DMS 273 (cell line): ENCODE data around the gene FRAT2.
A peak's percentile ranks its signal among the peaks of the same experiment; 100 is the strongest.
"Not testable (repeated sequence)": the region's sequence is repeated elsewhere in the genome, so short reads cannot be mapped to it uniquely, and the experiment has no call there.

Source experiments
- DNase-seq: peaks from one replicate; lab custom pipeline; 2025; ENCODE audit not compliant: unreplicated experiment; lab: John Stamatoyannopoulos, UW

The FRAT2 gene

DNA sequence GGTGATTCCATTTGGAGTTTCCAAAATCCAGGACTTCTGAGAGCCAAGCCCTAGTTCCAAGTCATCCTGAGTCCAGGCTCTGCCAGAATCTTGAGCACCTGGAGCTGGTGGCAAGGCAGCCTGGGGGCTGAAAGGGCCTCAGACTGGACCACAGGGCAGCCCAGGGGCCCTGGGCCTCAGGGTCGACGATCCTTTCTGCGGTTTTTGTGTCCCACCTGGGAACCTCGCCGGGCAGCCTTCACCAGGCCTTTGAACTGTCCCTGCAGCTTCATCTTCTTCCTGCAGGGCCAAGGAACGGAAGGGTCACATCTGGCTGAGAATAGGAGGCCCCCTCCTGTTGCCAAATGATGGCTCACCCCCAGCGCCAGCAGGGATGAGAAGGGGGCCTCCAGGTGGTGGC is 22.4 kb upstream of the FRAT2 start:
- no peak for DNase-seq

DNA sequence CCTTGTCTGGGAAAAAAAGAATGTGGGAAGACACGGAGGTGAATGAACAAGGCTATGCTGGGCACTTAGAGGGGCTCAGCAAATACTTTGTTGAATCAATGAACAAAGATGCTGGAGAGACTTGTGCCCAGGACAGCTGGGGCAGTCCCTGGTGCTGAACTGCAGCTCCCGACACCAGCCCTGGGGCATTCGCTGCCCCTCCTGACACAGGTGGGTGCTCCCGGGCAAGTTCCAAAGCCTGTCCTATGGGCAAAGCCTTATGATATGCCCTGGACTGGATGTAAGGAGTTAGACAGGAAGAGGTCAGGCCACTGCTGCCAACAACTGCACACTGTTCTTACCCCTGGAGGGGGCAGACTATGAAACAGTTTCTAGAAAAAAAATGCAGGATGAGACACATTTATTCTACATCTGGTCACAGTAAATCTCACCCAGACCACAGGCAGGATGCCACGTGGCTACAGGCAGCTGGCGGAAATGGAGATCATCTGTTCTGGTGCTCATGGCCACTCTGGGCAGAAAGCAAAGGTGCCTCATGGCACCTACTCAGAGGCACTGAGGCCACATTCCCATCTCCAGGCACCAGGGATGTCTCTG is 21.9 kb upstream of the FRAT2 start:
- no peak for DNase-seq

DNA sequence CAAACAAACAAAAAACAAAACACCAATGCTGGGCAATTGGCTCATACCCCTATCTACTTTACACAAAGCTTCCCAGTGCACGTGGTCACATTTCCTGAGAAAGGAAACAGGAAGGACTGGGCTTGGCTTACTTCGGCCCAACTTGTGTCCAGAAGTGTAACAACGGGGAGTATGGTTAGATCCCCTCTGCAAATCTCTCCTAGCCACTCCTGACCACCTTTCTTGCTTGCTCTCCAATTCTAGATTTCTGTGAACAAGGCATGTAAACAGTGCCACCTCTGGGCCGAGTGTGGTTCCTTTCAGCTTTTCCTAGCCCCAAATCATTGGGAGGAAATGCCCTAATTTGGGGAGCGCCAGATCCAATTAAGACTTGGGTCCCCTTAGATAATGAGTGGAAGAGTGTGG is 21.0 kb upstream of the FRAT2 start:
- DNase-seq = peak; percentile 22

- DNase-seq = no peak
Measured at GRCh38 chr10:97353945-97354344, 19.4 kb upstream of the FRAT2 start.

DNA sequence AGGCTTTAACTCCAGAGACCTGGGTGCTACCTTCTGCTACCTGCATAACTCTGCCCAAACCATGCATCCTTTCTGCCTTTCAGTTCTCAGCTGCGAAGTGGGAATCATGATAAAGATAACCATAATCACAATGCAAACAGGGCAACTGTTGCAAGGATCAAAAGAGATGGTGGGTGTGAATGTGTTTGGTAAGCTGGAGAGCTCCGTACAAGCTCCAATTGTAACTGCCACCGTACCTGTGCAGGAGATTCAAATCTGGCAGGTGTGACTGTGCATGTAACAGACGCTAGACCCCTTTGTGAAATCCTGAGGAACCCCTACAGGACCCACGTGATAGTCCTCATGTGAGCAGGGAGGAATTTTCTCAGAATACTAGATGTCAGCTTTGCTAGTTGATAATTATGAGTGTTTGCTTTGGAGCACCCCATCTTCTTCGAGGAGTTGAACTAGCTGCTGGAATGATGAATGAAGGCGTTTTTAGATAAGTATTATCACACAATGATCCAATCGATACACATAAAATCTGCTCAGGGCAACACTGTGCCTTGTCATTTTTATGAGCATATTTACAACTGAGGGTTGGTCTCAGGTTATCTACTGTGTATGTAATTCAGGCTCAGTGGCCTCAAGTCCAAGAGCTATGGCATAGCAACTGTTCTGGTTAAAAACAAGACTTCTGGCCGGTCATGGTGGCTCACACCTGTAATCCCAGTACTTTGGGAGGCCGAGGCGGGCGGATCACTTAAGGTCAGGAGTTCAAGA is 15.4 kb upstream of the FRAT2 start:
- no peak for DNase-seq

GRCh38 chr10:97347317-97347716 is 12.8 kb upstream of the FRAT2 start:
- DNase-seq = no peak

DNA sequence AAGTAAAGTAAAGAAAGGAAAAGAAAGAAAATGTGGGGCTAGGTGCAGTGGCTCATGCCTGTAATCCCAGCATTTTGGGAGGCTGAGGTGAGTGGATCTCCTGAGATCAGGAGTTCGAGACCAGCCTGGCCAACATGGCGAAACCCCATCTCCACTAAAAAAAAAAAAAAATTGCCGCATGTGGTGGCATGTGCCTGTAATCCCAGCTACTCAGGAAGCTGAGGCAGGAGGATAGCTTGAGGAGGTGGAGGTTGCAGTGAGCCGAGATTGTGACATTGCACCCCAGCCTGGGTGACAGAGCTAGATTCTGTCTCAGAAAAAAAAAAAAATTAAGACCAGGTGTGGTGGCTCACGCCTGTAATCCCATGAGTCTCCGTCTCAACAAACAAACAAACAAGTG is 9.1 kb upstream of the FRAT2 start:
- DNase-seq = not testable (repeated sequence)

- no peak for DNase-seq
Measured at GRCh38 chr10:97341416-97341815, 6.9 kb upstream of the FRAT2 start.

GRCh38 chr10:97338041-97338440 is 3.5 kb upstream of the FRAT2 start:
- no peak for DNase-seq

DNA sequence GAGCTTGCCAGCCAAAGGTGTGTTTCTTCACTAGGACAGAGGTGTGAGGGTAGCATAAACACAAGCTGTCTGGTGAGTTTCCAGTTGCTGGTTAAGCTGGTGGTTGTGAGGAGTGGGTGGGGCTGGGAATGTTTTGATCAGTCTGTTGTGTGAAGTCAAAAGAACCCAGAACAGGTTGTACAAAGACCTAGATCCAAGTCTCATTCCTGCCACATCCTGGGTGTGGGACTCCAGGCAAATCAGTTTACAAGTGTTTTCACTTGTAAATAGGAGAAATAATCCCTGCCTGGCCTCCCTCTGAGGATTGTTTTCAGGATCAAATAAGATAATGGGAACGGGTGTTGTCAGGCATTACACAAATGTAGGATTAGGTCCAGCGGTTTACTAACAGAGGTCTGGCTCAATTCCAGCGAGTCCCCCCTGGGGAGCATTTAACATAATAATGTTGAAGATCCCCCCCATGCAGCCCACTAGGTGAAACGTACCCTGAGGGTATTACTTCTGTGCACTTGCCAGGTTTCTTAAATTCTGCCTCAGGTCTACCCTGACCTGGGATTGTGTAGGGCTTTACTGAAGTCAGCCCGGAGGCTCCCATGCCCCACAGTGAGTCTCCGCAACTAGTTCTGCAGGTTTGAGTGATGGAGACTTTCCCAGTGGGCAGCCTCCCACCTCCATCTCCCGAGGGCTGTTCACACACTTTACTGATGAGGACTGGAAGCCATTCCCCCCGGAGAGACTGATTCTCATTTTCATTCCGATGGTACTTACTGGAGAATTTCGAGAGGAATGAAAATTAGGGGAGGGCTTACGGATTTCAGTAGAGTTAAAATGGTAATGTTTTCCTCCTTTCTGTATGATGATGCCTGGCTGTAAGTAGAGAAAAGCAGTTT is 2.7 kb upstream of the FRAT2 start:
- peak; percentile 53 for DNase-seq

GRCh38 chr10:97336446-97336845 is 1.9 kb upstream of the FRAT2 start:
- DNase-seq = no peak

- no peak for DNase-seq
Measured at GRCh38 chr10:97336006-97336405, 1.5 kb upstream of the FRAT2 start.

DNA sequence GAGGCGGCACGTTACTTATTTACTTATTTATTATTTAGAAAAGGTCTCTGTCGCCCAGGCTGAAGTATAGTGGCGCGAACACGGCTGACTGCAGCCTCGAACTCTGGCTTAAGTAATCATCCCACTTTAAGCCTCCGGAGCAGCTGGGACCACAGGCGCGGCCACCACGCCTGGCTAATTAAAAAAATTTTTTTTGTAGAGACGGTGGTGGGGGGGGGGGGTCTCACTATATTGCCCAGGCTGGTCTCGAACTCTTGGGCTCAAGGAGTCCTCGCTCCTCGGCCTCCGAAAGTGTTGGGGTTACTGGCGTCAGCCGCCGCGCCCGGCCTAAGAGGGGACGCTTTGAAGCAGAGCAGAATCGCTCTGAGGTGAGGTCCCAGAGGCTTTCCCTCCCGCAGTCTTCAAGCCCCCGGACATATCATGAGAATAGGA is 675 bp upstream of the FRAT2 start:
- no peak for DNase-seq

- peak; percentile 63 for DNase-seq
Measured at GRCh38 chr10:97333601-97334369, 744 bp downstream of the FRAT2 start.

DNA sequence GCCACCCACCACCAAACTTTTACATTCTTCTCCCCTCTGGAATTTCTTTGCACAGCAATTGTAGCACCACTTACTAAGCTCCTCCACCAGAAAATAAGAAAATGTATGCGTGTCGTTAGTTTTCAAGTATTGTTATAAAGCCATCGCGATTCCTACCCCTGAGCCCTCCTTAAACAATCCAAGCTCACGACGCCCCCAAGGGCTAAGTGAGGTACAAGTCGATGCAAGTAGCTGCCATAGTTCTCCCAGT is 1.3 kb downstream of the FRAT2 start:
- no peak for DNase-seq

DNA sequence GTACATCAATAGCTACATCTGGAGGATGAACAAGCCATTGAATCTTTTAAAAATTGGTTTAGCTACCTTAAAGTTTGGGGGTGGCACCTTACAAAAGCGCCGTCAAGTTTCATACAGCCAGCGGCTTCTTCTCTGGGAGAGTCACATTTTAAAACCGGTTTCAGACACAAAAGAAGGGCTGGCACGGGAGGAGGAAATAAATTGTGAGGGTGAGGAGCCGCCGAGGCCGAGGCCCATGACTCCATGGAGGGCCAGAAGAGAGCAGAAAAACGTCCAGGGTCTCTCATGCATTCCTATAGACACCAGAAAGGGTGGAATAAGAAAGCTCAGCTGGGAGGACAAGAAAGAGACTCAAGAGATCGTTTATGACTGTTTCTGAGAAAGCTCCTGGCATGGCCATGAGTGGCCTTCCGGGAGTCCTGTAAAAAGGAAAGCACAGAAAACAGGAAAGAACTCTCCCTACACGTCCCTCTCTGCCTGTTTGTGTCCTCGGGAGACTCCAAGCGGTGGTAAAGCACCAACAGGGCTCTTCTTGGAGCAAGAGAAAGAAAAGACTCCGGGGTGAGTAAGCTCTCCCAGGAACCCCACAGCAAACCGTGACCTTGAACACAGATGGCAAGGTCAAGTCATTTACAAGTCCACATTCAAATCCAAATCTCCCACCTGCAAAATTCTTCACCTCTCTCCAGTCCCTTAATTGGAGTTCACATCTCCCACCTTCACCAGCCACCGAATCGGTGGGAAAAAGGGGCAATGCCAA is 1.8 kb downstream of the FRAT2 start:
- peak; percentile 71 for DNase-seq

DNA sequence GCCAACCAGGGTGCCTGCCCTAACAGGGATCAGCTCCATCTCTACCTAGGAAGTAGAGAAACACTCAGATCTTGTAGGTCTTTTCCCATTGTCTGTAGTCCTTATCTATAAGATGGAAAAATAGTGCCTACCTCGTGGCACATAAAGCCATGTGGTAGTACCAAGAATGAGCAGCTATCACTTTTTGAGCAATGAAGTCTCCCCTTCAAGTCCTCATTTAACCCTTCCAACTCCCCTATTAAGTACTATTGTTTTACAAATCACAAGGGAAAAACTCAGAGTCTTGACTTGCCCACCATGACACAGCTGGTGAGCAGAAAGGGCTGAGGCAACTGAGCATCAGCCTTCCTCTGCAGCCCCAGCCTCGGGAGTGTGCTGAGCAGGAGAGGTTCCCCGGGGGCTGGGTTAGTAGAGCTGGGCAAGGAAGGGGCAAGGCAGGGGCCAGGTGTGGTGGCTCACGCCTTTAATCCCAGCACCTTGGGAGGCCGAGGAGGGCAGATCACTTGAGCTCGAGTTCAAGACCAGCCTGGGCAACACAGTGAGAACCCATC is 3.3 kb downstream of the FRAT2 start:
- no peak for DNase-seq

DNA sequence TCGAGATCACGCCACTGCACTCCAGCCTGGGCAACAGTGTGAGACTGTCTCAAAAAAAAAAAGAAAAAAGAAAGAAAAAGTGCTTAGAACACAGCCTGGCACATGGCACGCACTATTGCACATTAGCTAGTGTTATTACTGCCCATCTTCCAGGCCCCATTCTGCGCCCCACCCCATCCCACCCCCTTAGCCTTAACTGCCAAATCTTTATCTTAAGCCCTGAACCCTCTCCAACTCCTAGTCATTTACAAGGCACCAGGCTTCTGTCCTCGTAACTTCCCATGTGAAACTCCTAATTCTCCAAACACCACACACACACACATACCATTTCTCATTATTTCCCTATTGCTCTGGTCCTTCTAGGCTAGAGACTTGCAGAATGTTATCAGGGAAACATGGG is 4.8 kb downstream of the FRAT2 start:
- DNase-seq = no peak

DNA sequence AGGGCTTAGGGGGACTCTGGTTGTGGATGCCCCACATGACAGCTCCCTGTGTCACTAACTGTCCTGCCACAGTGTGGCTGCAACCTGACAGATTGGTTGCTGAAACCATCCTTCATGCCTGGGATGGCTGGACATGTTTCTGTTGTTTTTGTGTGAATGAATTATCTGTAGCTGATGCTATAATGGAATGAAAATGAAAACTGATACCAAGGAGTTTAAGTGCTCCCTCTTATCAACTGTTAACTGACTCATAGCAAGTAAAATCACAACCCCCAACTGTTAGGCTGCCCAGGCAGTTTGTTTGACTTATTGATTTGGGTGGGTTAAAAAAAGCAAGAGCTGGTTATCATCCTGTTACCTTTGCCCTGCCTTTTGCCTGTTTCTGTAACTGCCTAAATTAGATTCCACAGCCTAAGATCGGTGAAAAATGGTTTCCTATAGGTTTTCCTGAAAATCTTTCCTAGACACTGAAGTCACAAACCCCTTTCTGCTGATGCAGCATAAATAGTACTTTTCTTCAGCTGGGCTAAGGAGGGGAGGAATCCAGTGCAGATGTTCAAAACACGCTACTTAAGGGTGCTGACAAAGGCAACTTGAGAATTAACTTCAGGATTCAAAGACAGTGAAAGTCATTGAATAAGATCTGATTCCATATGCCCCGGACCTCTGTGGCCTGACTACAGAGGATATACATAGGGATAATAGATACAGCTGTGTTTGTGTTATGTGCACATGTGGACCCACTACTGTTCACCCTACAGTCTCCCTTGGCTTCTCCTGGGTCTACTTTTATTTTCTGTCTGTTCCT is 5.7 kb downstream of the FRAT2 start:
- DNase-seq = no peak
